Muscle of leg (tissue), 11 donors: ENCODE data around the gene CLEC6A. TPM values are rescaled to one million over a fixed set of nuclear protein-coding genes. Genes with fewer than 3 reads are reported as not detected.

Source experiments
- DNase-seq: peaks from one replicate; pipeline ENCODE4 v3.0.0; 2013
- H3K27ac ChIP-seq: one replicate; pipeline ENCODE4 v1.5.1; 2013; ENCODE audit warnings: mild to moderate bottlenecking, low read length, control low read depth
- H3K27me3 ChIP-seq: one replicate; pipeline ENCODE4 v1.6.1; 2013; ENCODE audit warnings: low read length; ENCODE audit not compliant: control insufficient read depth, insufficient read depth
- H3K36me3 ChIP-seq: one replicate; pipeline ENCODE4 v1.6.1; 2013; ENCODE audit warnings: low read length; ENCODE audit not compliant: control insufficient read depth, insufficient read depth
- H3K4me1 ChIP-seq: one replicate; pipeline ENCODE4 v1.6.1; 2013; ENCODE audit warnings: low read length; ENCODE audit not compliant: control insufficient read depth, insufficient read depth
- H3K4me3 ChIP-seq: one replicate; pipeline ENCODE4 v1.5.1; 2013; ENCODE audit warnings: low read length, control low read depth
- H3K9me3 ChIP-seq: replicated peaks from 2 replicates; pipeline ENCODE4 v1.6.1; 2013; ENCODE audit warnings: low read depth, low read length; ENCODE audit not compliant: control insufficient read depth
- WGBS: methylation state at CpG from one replicate; pipeline ENCODE4 v1.1.5; 2013; ENCODE audit warnings: missing lambda C conversion rate; ENCODE audit not compliant: insufficient coverage; 5-methylcytosine and 5-hydroxymethylcytosine counted together
- polyA plus RNA-seq, 8 donors: library from polyadenylated mRNA; unstranded; fragments of 120-200 nt; gene quantifications; one replicate each; pipeline versions ENCODE4 v1.2.1 to v1.2.3, GENCODE V29; 2013; ENCODE audit warnings: inconsistent platforms in 1 of 8, low replicate concordance in 1 of 8; ENCODE audit not compliant: insufficient read length in 8 of 8, insufficient read depth in 1 of 8
- total RNA-seq: library from RNA; stranded (reverse); fragments of 120-200 nt; gene quantifications from one replicate; pipeline ENCODE4 v1.2.4, GENCODE V29; 2013

The CLEC6A gene
- total and polyA plus RNA-seq, 9 donors: not detected

GRCh38 chr12:8517971-8518370, 62.2 kb downstream of the CLEC6A start:
- H3K36me3 ChIP-seq: no peaks in the 10 kb centered on the region
- H3K27me3 ChIP-seq: no peaks in the 10 kb centered on the region
- H3K4me3 ChIP-seq: no peak overlapping the region
- no peak overlapping the region for H3K27ac ChIP-seq
- DNase-seq: no peak
- no CpG with 5 or more reads among the region's 2 CpGs for WGBS
- H3K9me3 ChIP-seq: no peaks in the 10 kb centered on the region
- H3K4me1 ChIP-seq: no peaks in the 10 kb centered on the region

- Histone ChIP-seq H3K9me3 (no peaks in the 10 kb centered on the region), H3K27me3 (no peaks in the 10 kb centered on the region), H3K4me1 (no peaks in the 10 kb centered on the region), H3K4me3 (no peak overlapping the region), H3K36me3 (no peaks in the 10 kb centered on the region), H3K27ac (no peak overlapping the region)
- WGBS: no CpG with 5 or more reads among the region's 4 CpGs
- peak; percentile 48 for DNase-seq
Observed at GRCh38 chr12:8519171-8519570, 63.4 kb downstream of the CLEC6A start.

- no peak for DNase-seq
- Histone ChIP-seq H3K4me1 (no peaks in the 10 kb centered on the region), H3K36me3 (no peaks in the 10 kb centered on the region), H3K4me3 (no peak overlapping the region), H3K9me3 (no peaks in the 10 kb centered on the region), H3K27me3 (no peaks in the 10 kb centered on the region), H3K27ac (no peak overlapping the region)
- 67% methylated on average over 20 of the region's 30 CpGs for WGBS
Observed at GRCh38 chr12:8527250-8528130, 71.7 kb downstream of the CLEC6A start.

Other genes starting within 250 kb of the CLEC6A start
- gene FAM90A1, start 228.3 kb upstream of the CLEC6A start, total RNA-seq: 0.09 TPM
- 1 to 10 TPM in 2 of 8 donors, under 1 TPM in 6; 0.55 to 2.5 (median 0.79) TPM for gene FAM90A1, start 228.3 kb upstream of the CLEC6A start, polyA plus RNA-seq
- gene CLEC4D, start 57.5 kb downstream of the CLEC6A start, total RNA-seq: not detected
- under 1 TPM in 1 of 8 donors, not detected in 7; 0.08 TPM for gene CLEC4D, start 57.5 kb downstream of the CLEC6A start, polyA plus RNA-seq
- gene CLEC4E, start 84.9 kb downstream of the CLEC6A start, total RNA-seq: 0.09 TPM
- under 1 TPM in 4 of 8 donors, not detected in 4; 0.18 to 0.33 (median 0.30) TPM for gene CLEC4E, start 84.9 kb downstream of the CLEC6A start, polyA plus RNA-seq
- gene AICDA, start 156.9 kb downstream of the CLEC6A start, total RNA-seq: 0.40 TPM
- gene AICDA, start 156.9 kb downstream of the CLEC6A start, polyA plus RNA-seq: under 1 TPM; 0.09 to 0.65 (median 0.19) TPM
- gene MFAP5, start 206.9 kb downstream of the CLEC6A start, total RNA-seq: 211 TPM
- gene MFAP5, start 206.9 kb downstream of the CLEC6A start, polyA plus RNA-seq: 100 to 1,000 TPM in 4 of 8 donors, 10 to 100 TPM in 4; 77.9 to 158 (median 115) TPM
- gene RIMKLB, start 242.0 kb downstream of the CLEC6A start, total RNA-seq: 74.8 TPM
- gene RIMKLB, start 242.0 kb downstream of the CLEC6A start, polyA plus RNA-seq: 100 to 1,000 TPM in 1 of 8 donors, 10 to 100 TPM in 7; 64.1 to 104 (median 75.8) TPM